Thymus (tissue), 11 donors: ENCODE measurements around the gene ZNF20. TPM values are rescaled to one million over a fixed set of nuclear protein-coding genes. Genes with fewer than 3 reads are reported as not detected.
"Not testable (repeated sequence)": the region's sequence is repeated elsewhere in the genome, so short reads cannot be mapped to it uniquely, and the experiment has no call there.

Source experiments
- DNase-seq, 9 donors: peaks; one replicate each; pipeline ENCODE4 v3.0.0-alpha.2; 2013; ENCODE audit warnings: low spot score in 9 of 9, low read depth in 6 of 9, missing footprints in 1 of 9
- H3K27ac ChIP-seq, 2 donors: one replicate each; pipeline ENCODE4 v1.5.1; 2013; ENCODE audit warnings: control low read depth in 1 of 2, low read depth in 1 of 2, low read length in 1 of 2, mild to moderate bottlenecking in 1 of 2, moderate library complexity in 1 of 2
- H3K27me3 ChIP-seq, 2 donors: one replicate each; pipeline ENCODE4 v1.5.1; 2013; ENCODE audit warnings: low read length in 1 of 2; ENCODE audit not compliant: control insufficient read depth in 2 of 2, insufficient read depth in 1 of 2
- H3K36me3 ChIP-seq, 2 donors: one replicate each; pipeline ENCODE4 v1.5.1; 2013; ENCODE audit warnings: low read length in 1 of 2, mild to moderate bottlenecking in 1 of 2, moderate library complexity in 1 of 2; ENCODE audit not compliant: control insufficient read depth in 2 of 2, insufficient read depth in 2 of 2
- H3K4me1 ChIP-seq, 2 donors: one replicate each; pipeline ENCODE4 v1.5.1; 2013; ENCODE audit warnings: low read length in 2 of 2; ENCODE audit not compliant: control insufficient read depth in 2 of 2, insufficient read depth in 2 of 2
- H3K4me3 ChIP-seq, 2 donors: one replicate each; pipeline ENCODE4 v1.5.1; 2013; ENCODE audit warnings: low read length in 2 of 2, control low read depth in 1 of 2, mild to moderate bottlenecking in 1 of 2
- H3K9me3 ChIP-seq, 2 donors: one replicate each; pipeline ENCODE4 v1.5.1; 2013; ENCODE audit warnings: low read length in 1 of 2, mild to moderate bottlenecking in 1 of 2; ENCODE audit not compliant: control insufficient read depth in 2 of 2, insufficient read depth in 1 of 2
- WGBS: extraction: QIAGEN DNeasy Blood & Tissue Kit; methylation state at CpG from one replicate; pipeline ENCODE4 v1.1.7; 2013; 5-methylcytosine and 5-hydroxymethylcytosine counted together
- polyA plus RNA-seq: library from polyadenylated mRNA; stranded (reverse); fragments of 200-250 nt; gene quantifications from one replicate; pipeline ENCODE4 v1.2.3, GENCODE V29; 2013
- total RNA-seq: library from RNA; stranded (reverse); fragments of 120-200 nt; gene quantifications from one replicate; pipeline ENCODE4 v1.2.4, GENCODE V29; 2013
- donor health status: healthy.

Gene ZNF20
- total and polyA plus RNA-seq, 2 donors: 3.7 to 7.7 TPM

DNA sequence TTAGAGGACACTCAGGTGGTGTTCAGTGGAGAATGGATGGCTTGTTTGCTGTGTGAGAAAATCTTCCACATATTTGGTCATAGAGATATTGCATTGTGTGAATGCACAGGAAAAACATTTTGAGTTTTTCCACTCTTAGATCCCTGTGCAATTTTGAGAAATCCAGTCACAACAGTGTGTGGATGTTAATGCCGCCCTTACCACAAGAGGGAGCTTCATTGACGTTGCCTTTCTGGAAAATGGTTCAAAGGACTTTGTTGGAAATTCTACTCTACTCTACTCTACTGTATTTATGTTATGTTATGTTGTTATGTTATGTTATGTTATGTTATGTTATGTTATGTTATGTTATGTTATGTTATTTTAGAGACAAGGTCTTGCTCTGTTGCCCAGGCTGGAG lies 13.4 kb downstream of the ZNF20 start:
- no peaks in the 10 kb centered on the region for H3K27me3 ChIP-seq
- H3K27ac ChIP-seq: no peak overlapping the region
- no peaks in the 10 kb centered on the region for H3K36me3 ChIP-seq
- DNase-seq: peak in 2 of 9 donors; percentile 9 to 16
- WGBS: 53% methylated on average over 2 of the region's 2 CpGs
- no peaks in the 10 kb centered on the region for H3K4me1 ChIP-seq
- H3K9me3 ChIP-seq: peaks cover 1 to 9% of the 10 kb centered on the region in 2 donors
- H3K4me3 ChIP-seq: no peak overlapping the region

DNA sequence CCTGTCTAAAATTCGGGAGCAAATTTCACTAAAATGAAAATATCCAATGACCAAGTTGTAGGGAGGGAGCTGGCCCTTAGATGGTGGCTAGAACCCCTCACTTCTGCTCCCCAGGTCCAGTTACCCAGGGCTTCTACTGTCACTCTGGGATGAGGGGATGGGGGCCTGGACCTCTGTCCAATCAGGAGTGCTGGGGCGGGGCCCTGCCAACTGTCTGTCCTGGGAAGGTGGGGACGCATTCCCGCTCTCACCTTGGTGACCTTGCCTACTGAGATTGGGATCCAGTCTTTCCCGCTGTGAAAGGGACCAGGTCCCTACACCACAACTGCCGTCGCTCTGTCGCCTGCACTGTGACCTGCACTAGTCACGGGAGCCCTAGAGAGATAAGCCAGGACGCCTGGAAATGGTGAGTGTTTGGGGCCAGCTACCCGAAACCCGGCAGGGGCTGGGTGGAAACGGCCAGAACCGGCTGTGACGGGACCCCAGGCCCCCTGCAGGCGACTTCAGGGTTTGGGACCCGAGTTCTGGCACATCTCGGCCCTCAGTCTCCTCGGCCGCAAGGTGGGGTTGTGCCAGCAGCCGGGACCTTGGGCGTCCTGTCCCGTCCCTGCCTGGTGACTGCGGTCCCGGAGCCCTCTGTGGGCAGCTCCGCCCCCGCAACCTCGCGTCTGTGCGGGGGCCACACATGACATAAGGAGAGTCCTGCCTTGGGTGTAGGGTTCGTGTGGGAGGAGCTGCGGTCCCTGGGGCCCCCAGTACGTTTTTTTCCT lies 22.8 kb downstream of the ZNF20 start:
- Histone ChIP-seq H3K27ac (no peak overlapping the region), H3K36me3 (peaks cover 8 to 9% of the 10 kb centered on the region in 2 donors), H3K4me3 (no peak overlapping the region), H3K4me1 (no peaks in the 10 kb centered on the region), H3K27me3 (no peaks in the 10 kb centered on the region), H3K9me3 (peaks cover 2 to 20% of the 10 kb centered on the region in 2 donors)
- DNase-seq: no peak
- WGBS: 95% methylated on average over 33 of the region's 33 CpGs

DNA sequence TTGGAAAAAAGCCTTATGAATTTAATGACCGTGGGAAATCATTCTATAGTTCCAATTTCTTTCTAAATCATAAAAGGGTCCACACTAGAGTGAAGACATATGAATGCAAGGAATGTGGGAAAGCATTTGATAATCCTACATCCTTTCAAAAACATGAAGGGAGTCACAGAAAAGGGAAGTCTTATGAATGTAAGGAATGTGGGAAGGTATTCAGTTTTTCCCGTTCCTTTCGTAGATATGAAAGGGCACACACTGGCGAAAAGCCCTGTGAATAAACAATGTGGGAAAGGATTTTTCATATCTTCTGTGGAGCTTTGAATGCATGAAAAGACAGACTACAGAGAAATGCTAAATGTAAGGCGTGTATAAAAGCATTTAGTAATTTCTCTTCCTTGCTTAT lies 27.0 kb downstream of the ZNF20 start:
- no peaks in the 10 kb centered on the region for H3K4me1 ChIP-seq
- peaks cover 28 to 31% of the 10 kb centered on the region in 2 donors for H3K36me3 ChIP-seq
- peaks cover 3 to 20% of the 10 kb centered on the region in 2 donors for H3K9me3 ChIP-seq
- WGBS: 99% methylated on average over 5 of the region's 5 CpGs
- no peak overlapping the region for H3K4me3 ChIP-seq
- no peak for DNase-seq
- H3K27ac ChIP-seq: no peak overlapping the region
- no peaks in the 10 kb centered on the region for H3K27me3 ChIP-seq

DNA sequence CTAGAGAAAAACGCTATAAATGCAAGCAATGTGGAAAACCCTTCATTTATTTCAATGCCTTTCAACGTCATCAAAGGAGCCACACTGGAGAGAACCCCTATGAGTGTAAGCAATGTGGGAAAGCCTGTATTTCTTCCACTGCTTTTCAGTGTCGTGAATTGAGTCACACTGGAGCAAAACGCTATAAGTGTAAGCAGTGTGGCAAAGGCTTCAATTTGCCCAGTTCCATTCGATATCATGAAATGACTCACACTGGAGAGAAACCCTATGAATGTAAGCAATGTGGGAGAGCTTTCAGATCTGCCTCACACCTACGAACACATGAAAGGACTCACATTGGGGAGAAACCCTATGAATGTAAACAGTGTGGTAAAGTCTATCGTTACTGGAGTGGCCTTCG lies 27.4 kb downstream of the ZNF20 start:
- H3K9me3 ChIP-seq: peaks cover 3 to 16% of the 10 kb centered on the region in 2 donors
- DNase-seq: no peak
- 96% methylated on average over 8 of the region's 8 CpGs for WGBS
- H3K36me3 ChIP-seq: peaks cover 28 to 31% of the 10 kb centered on the region in 2 donors
- H3K27ac ChIP-seq: no peak overlapping the region
- no peaks in the 10 kb centered on the region for H3K27me3 ChIP-seq
- H3K4me3 ChIP-seq: no peak overlapping the region
- no peaks in the 10 kb centered on the region for H3K4me1 ChIP-seq

DNA sequence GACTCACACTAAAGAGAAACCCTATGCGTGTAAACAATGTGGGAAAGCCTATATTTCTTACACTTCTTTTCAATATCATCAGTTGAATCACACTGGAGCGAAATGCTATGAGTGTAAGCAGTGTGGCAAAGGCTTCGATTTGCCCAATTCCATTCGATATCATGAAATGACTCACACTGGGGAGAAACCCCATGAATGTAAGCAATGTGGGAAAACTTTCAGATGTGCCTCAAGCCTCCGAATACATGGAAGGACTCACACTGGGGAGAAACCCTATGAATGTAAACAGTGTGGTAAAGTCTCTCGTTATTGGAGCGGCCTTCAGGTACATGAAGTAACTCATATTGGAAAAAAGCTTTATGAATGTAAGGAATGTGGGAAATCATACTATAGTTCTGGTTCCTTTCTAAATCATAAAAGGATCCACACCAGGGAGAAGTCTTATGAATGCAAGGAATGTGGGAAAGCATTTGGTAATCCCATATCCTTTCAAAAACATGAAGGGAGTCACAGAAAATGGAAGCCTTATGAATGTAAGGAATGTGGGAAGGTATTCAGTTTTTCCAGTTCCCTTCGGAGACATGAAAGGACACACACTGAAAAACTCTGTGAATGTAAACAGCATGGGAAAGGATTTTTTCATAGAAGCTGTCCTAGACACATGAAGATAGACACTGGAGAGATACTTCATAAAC lies 28.1 kb downstream of the ZNF20 start:
- H3K27ac ChIP-seq: no peak overlapping the region
- H3K9me3 ChIP-seq: peaks cover 3 to 10% of the 10 kb centered on the region in 2 donors
- no peak for DNase-seq
- 98% methylated on average over 8 of the region's 8 CpGs for WGBS
- H3K27me3 ChIP-seq: no peaks in the 10 kb centered on the region
- no peak overlapping the region for H3K4me3 ChIP-seq
- H3K4me1 ChIP-seq: no peaks in the 10 kb centered on the region
- peaks cover 24 to 31% of the 10 kb centered on the region in 2 donors for H3K36me3 ChIP-seq

DNA sequence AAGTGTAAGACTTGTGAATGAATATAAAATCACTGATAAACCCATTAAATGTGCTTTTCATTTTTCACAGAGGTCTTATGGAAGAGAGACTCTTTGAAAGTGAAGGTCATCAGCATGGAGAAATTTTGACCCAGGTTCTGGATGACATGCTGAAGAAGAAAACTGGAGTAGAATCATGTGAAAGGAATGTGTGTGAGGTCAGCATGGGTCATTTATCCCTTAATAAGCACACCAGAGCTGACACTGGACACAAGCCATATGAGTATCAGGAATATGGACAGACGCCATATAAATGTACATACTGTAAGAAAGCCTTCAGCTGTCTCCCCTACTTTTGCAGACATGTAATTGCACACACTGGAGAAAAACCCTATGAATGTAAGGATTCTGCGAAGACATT lies 29.0 kb downstream of the ZNF20 start:
- 48% methylated on average over 2 of the region's 2 CpGs for WGBS
- no peak overlapping the region for H3K27ac ChIP-seq
- peaks cover 3 to 7% of the 10 kb centered on the region in 2 donors for H3K9me3 ChIP-seq
- no peak for DNase-seq
- H3K4me3 ChIP-seq: no peak overlapping the region
- H3K4me1 ChIP-seq: no peaks in the 10 kb centered on the region
- no peaks in the 10 kb centered on the region for H3K27me3 ChIP-seq
- peaks cover 24 to 31% of the 10 kb centered on the region in 2 donors for H3K36me3 ChIP-seq

DNA sequence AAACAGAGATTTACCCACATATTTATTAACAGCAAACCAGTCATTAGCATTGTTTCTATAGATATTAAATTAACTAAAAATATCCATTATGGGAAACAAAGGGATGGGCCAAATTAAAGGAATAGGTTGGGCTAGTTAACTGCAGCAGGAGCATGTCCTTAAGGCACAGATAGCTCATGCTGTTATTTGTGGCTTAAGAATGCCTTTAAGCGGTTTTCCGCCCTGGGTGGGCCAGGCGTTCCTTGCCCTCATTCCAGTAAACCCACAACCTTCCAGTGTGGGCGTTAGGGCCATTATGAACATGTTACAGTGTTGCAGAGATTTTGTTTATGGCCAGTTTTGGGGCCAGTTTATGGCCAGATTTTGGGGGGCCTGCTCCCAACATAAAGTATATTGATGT lies 36.2 kb downstream of the ZNF20 start:
- not testable (repeated sequence) for H3K36me3 ChIP-seq, H3K4me1 ChIP-seq, H3K27ac ChIP-seq, H3K4me3 ChIP-seq, H3K27me3 ChIP-seq, DNase-seq
- H3K9me3 ChIP-seq: peaks cover 0 to 22% of the 10 kb centered on the region in 2 donors
- WGBS: over 99% methylated on average over 4 of the region's 4 CpGs

DNA sequence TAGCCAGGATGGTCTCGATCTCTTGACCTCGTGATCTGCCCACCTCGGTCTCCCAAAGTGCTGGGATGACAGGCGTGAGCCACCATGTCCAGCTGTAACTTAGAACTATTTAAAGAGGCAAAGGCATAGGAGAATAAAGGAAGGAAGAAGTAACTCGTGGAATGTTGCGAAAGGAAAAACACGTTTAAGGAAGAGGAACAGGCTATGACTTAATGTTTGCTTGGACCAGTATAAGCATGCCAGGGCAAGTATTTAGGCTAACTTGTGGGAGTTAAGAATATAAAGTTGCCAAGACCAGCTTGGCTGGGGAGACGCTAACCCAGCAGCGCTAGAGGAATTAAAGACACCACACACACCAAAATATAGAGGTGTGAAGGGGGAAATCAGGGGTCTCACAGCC lies 42.1 kb downstream of the ZNF20 start:
- no peak for DNase-seq
- no peak overlapping the region for H3K4me3 ChIP-seq
- no peaks in the 10 kb centered on the region for H3K27me3 ChIP-seq
- no peak overlapping the region for H3K27ac ChIP-seq
- H3K9me3 ChIP-seq: peaks cover 0 to 4% of the 10 kb centered on the region in 2 donors
- WGBS: 92% methylated on average over 9 of the region's 9 CpGs
- H3K4me1 ChIP-seq: peaks cover 2 to 3% of the 10 kb centered on the region in 2 donors
- H3K36me3 ChIP-seq: peaks cover 3 to 4% of the 10 kb centered on the region in 2 donors

DNA sequence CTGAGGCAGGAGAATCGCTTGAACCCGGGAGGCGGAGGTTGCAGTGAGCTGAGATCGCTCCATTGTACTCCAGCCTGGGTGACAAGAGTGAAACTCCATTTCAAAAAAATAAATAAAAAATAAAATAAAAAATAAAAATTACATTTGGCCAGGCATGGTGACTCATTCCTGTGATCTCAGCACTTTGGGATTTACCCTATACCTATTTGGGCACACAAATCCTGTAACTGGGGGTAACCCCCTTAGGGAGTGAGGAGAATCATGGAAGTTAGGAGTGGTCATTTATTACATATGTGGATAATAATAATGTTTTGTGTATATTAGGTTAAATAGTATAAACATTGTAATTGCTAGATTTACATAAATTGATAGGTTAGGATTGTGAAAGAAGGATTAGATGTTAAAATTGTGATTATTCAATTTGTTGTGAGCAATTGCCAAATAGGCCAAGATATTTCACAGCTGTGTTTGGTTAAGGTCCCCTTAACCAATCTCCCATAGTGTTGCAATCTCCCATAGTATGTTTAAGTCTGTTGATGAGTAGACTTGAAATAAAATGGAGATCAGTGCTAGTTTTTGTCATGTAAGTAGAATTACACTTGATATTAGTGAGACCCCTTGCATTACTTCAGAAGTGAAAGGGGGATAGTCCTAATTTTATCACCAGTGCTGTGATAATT lies 44.9 kb downstream of the ZNF20 start:
- no peaks in the 10 kb centered on the region for H3K27me3 ChIP-seq
- H3K9me3 ChIP-seq: peaks cover 0 to 6% of the 10 kb centered on the region in 2 donors
- H3K4me1 ChIP-seq: peaks cover 3 to 6% of the 10 kb centered on the region in 2 donors
- WGBS: 97% methylated on average over 4 of the region's 4 CpGs
- H3K4me3 ChIP-seq: no peak overlapping the region
- peaks cover 3 to 4% of the 10 kb centered on the region in 2 donors for H3K36me3 ChIP-seq
- DNase-seq: no peak
- no peak overlapping the region for H3K27ac ChIP-seq
